ENCODE measurements around the gene GPR32.
A peak's percentile ranks its signal among the peaks of the same experiment; 100 is the strongest.
"Not testable (repeated sequence)": the region's sequence is repeated elsewhere in the genome, so short reads cannot be mapped to it uniquely, and the experiment has no call there.

Gene GPR32

DNA sequence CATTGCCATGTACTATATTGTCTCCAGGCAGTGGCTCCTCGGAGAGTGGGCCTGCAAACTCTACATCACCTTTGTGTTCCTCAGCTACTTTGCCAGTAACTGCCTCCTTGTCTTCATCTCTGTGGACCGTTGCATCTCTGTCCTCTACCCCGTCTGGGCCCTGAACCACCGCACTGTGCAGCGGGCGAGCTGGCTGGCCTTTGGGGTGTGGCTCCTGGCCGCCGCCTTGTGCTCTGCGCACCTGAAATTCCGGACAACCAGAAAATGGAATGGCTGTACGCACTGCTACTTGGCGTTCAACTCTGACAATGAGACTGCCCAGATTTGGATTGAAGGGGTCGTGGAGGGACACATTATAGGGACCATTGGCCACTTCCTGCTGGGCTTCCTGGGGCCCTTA, 624 bp downstream of the GPR32 start:
- H3K27ac ChIP-seq (ENCODE audit: low read depth, low read length), result no peak overlapping the region

GRCh38 chr19:50772476-50772875, 2.2 kb downstream of the GPR32 start:
- no peak overlapping the region for H3K27ac ChIP-seq (ENCODE audit: low read depth, low read length)
- H3K4me1 ChIP-seq (ENCODE audit: control insufficient read depth, insufficient read depth, low read length), result peaks cover under 1% of the 10 kb centered on the region; the same call in 1 of the 2 replicates
- no peak overlapping the region for H3K9ac ChIP-seq (ENCODE audit: low read length)
- H3K4me3 ChIP-seq (ENCODE audit: low read depth, low read length), result no peak overlapping the region
- H3K27me3 ChIP-seq (ENCODE audit: control insufficient read depth, insufficient read depth, low read length), result peaks cover 13% of the 10 kb centered on the region
- no peaks in the 10 kb centered on the region for H3K36me3 ChIP-seq (ENCODE audit: control insufficient read depth, insufficient read depth, low read length)
- peaks cover 3% of the 10 kb centered on the region; the same call in 1 of the 2 replicates for H3K9me3 ChIP-seq (ENCODE audit: control insufficient read depth, insufficient read depth, low read depth, low read length)

More for the DNA sequence above, 624 bp downstream of the GPR32 start:
- H3K36me3 ChIP-seq (ENCODE audit: control insufficient read depth, insufficient read depth, low read length), result no peaks in the 10 kb centered on the region
- H3K27me3 ChIP-seq (ENCODE audit: control insufficient read depth, insufficient read depth, low read length), result peaks cover 4% of the 10 kb centered on the region; the same call in 1 of the 2 replicates
- H3K9ac ChIP-seq (ENCODE audit: low read length), result no peak overlapping the region
- H3K4me1 ChIP-seq (ENCODE audit: control insufficient read depth, insufficient read depth, low read length), result no peaks in the 10 kb centered on the region
- H3K9me3 ChIP-seq (ENCODE audit: control insufficient read depth, insufficient read depth, low read depth, low read length), result peaks cover 3% of the 10 kb centered on the region; the same call in 1 of the 2 replicates
- H3K4me3 ChIP-seq (ENCODE audit: low read depth, low read length), result no peak overlapping the region

DNA sequence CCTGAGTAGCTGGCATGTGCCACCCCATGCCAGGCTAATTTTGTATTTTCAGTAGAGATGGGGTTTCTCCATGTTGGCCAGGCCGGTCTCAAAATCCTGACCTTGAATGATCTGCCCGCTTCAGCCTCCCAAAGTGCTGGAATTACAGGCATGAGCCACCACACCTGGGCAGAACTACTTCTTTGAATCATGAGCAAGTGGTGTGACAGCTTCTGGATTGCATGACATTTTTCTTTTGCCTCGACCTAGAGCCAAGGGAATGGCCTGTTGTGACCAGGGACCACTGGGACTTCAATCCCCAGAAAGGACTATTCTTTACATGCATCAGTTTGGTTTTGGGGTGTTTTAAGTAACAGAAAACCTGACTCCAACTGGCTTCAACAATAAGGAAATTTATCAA, 2.6 kb downstream of the GPR32 start:
- H3K36me3 ChIP-seq (ENCODE audit: control insufficient read depth, insufficient read depth, low read length); H3K9ac ChIP-seq (ENCODE audit: low read length); H3K4me3 ChIP-seq (ENCODE audit: low read depth, low read length); H3K27ac ChIP-seq (ENCODE audit: low read depth, low read length); H3K4me1 ChIP-seq (ENCODE audit: control insufficient read depth, insufficient read depth, low read length); H3K9me3 ChIP-seq (ENCODE audit: control insufficient read depth, insufficient read depth, low read depth, low read length): not testable (repeated sequence)
- peaks cover 17% of the 10 kb centered on the region for H3K27me3 ChIP-seq (ENCODE audit: control insufficient read depth, insufficient read depth, low read length)

- not testable (repeated sequence) for H3K36me3 ChIP-seq (ENCODE audit: control insufficient read depth, insufficient read depth, low read length); H3K4me1 ChIP-seq (ENCODE audit: control insufficient read depth, insufficient read depth, low read length); H3K9ac ChIP-seq (ENCODE audit: low read length); H3K9me3 ChIP-seq (ENCODE audit: control insufficient read depth, insufficient read depth, low read depth, low read length); H3K4me3 ChIP-seq (ENCODE audit: low read depth, low read length); H3K27ac ChIP-seq (ENCODE audit: low read depth, low read length)
- peaks cover 23% of the 10 kb centered on the region for H3K27me3 ChIP-seq (ENCODE audit: control insufficient read depth, insufficient read depth, low read length)
Measured at GRCh38 chr19:50773454-50773853, 3.2 kb downstream of the GPR32 start.

DNA sequence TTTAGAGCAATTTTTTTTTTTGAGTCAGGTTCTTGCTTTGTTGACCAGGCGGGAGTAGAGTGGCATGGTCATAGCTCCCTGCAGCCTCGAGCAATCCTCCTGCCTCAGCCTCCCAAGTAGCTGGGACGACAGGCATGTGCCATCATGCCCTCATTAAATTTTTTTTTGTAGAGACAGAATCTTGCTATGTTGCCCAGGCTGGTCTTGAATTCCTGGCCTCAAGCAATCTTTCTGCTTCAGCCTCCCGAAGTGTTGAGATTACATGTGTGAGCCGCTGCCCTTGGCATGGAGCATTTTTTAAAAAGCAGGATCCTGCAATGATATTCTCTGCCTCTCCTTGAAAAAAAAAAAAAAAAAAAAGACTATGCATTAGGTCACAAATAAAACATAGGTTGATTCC, 5.9 kb downstream of the GPR32 start:
- H3K9me3 ChIP-seq (ENCODE audit: control insufficient read depth, insufficient read depth, low read depth, low read length), result peaks cover 3% of the 10 kb centered on the region; the same call in 1 of the 2 replicates
- H3K9ac ChIP-seq (ENCODE audit: low read length), result no peak overlapping the region
- no peaks in the 10 kb centered on the region for H3K36me3 ChIP-seq (ENCODE audit: control insufficient read depth, insufficient read depth, low read length)
- peaks cover 49% of the 10 kb centered on the region for H3K27me3 ChIP-seq (ENCODE audit: control insufficient read depth, insufficient read depth, low read length)
- no peak overlapping the region for H3K27ac ChIP-seq (ENCODE audit: low read depth, low read length)
- H3K4me1 ChIP-seq (ENCODE audit: control insufficient read depth, insufficient read depth, low read length), result peaks cover 10% of the 10 kb centered on the region
- H3K4me3 ChIP-seq (ENCODE audit: low read depth, low read length), result no peak overlapping the region

GRCh38 chr19:50777261-50777660, 7.0 kb downstream of the GPR32 start:
- Histone ChIP-seq H3K36me3 (ENCODE audit: control insufficient read depth, insufficient read depth, low read length) (no peaks in the 10 kb centered on the region), H3K9me3 (ENCODE audit: control insufficient read depth, insufficient read depth, low read depth, low read length) (peaks cover 3% of the 10 kb centered on the region; the same call in 1 of the 2 replicates), H3K27me3 (ENCODE audit: control insufficient read depth, insufficient read depth, low read length) (peaks cover 50% of the 10 kb centered on the region), H3K9ac (ENCODE audit: low read length) (no peak overlapping the region), H3K27ac (ENCODE audit: low read depth, low read length) (no peak overlapping the region), H3K4me1 (ENCODE audit: control insufficient read depth, insufficient read depth, low read length) (peaks cover 10% of the 10 kb centered on the region), H3K4me3 (ENCODE audit: low read depth, low read length) (peak overlapping the region; percentile 31; the same call in 1 of the 2 replicates)

GRCh38 chr19:50777830-50778303, 7.6 kb downstream of the GPR32 start:
- H3K27me3 ChIP-seq (ENCODE audit: control insufficient read depth, insufficient read depth, low read length), result peaks cover 55% of the 10 kb centered on the region
- H3K36me3 ChIP-seq (ENCODE audit: control insufficient read depth, insufficient read depth, low read length), result no peaks in the 10 kb centered on the region
- peak overlapping the region; percentile 35 for H3K9ac ChIP-seq (ENCODE audit: low read length)
- H3K4me1 ChIP-seq (ENCODE audit: control insufficient read depth, insufficient read depth, low read length), result peaks cover 10% of the 10 kb centered on the region
- H3K27ac ChIP-seq (ENCODE audit: low read depth, low read length), result no peak overlapping the region
- H3K9me3 ChIP-seq (ENCODE audit: control insufficient read depth, insufficient read depth, low read depth, low read length), result no peaks in the 10 kb centered on the region
- peak overlapping the region; percentile 31 for H3K4me3 ChIP-seq (ENCODE audit: low read depth, low read length)

- Histone ChIP-seq H3K27ac (ENCODE audit: low read depth, low read length) (no peak overlapping the region), H3K27me3 (ENCODE audit: control insufficient read depth, insufficient read depth, low read length) (peaks cover 55% of the 10 kb centered on the region), H3K4me1 (ENCODE audit: control insufficient read depth, insufficient read depth, low read length) (peaks cover 15% of the 10 kb centered on the region), H3K9me3 (ENCODE audit: control insufficient read depth, insufficient read depth, low read depth, low read length) (no peaks in the 10 kb centered on the region), H3K4me3 (ENCODE audit: low read depth, low read length) (peak overlapping the region; percentile 17; the same call in 1 of the 2 replicates), H3K36me3 (ENCODE audit: control insufficient read depth, insufficient read depth, low read length) (no peaks in the 10 kb centered on the region), H3K9ac (ENCODE audit: low read length) (no peak overlapping the region)
Measured at GRCh38 chr19:50778906-50779430, 8.7 kb downstream of the GPR32 start.

- peaks cover 55% of the 10 kb centered on the region for H3K27me3 ChIP-seq (ENCODE audit: control insufficient read depth, insufficient read depth, low read length)
- H3K4me3 ChIP-seq (ENCODE audit: low read depth, low read length), result no peak overlapping the region
- H3K9me3 ChIP-seq (ENCODE audit: control insufficient read depth, insufficient read depth, low read depth, low read length), result no peaks in the 10 kb centered on the region
- H3K36me3 ChIP-seq (ENCODE audit: control insufficient read depth, insufficient read depth, low read length), result no peaks in the 10 kb centered on the region
- H3K27ac ChIP-seq (ENCODE audit: low read depth, low read length), result no peak overlapping the region
- H3K9ac ChIP-seq (ENCODE audit: low read length), result no peak overlapping the region
- H3K4me1 ChIP-seq (ENCODE audit: control insufficient read depth, insufficient read depth, low read length), result peaks cover 15% of the 10 kb centered on the region
Measured at GRCh38 chr19:50779504-50780457, 9.5 kb downstream of the GPR32 start.

DNA sequence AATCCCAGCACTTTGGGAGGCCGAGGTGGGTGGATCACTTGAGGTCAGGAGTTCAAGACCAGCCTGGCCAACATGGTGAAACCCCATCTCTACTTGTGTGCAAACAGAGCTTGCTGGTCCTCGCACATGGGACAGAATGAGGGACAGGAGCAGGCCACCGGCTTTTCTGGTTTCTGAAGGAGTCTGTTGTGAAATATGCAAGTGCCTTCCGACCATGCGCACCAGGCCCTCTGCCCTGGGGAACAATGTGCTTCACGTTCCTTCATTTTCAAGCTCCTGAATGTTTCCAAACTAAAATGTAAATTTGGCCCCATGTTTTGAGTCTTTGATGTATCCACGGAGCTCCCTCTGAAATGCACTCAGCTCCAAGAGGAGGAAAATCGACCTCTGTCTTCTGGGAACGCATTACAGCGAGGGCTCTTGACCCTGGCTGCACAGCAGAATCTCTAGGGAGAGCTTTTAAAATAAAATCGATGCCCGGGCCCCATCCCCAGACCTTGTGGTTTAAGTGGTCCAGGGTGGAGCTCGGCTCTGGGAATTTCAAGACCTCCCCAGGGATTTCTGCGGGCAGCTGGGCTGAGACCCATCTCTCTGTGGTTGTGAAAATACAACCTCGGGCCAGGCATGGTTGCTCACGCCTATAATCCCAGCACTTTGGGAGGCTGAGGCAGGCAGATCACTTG, 10.6 kb downstream of the GPR32 start:
- Histone ChIP-seq H3K27me3 (ENCODE audit: control insufficient read depth, insufficient read depth, low read length) (peaks cover 50% of the 10 kb centered on the region), H3K4me1 (ENCODE audit: control insufficient read depth, insufficient read depth, low read length) (peaks cover 15% of the 10 kb centered on the region)

GRCh38 chr19:50783848-50784152, 13.5 kb downstream of the GPR32 start:
- not testable (repeated sequence) for H3K27ac ChIP-seq (ENCODE audit: low read depth, low read length); H3K9ac ChIP-seq (ENCODE audit: low read length); H3K36me3 ChIP-seq (ENCODE audit: control insufficient read depth, insufficient read depth, low read length); H3K9me3 ChIP-seq (ENCODE audit: control insufficient read depth, insufficient read depth, low read depth, low read length); H3K4me3 ChIP-seq (ENCODE audit: low read depth, low read length)
- Histone ChIP-seq H3K4me1 (ENCODE audit: control insufficient read depth, insufficient read depth, low read length) (peaks cover 11% of the 10 kb centered on the region; the same call in 1 of the 2 replicates), H3K27me3 (ENCODE audit: control insufficient read depth, insufficient read depth, low read length) (peaks cover 28% of the 10 kb centered on the region)

More for the DNA sequence above, 10.6 kb downstream of the GPR32 start:
- Histone ChIP-seq H3K4me3 (ENCODE audit: low read depth, low read length) (no peak overlapping the region), H3K36me3 (ENCODE audit: control insufficient read depth, insufficient read depth, low read length) (no peaks in the 10 kb centered on the region), H3K27ac (ENCODE audit: low read depth, low read length) (no peak overlapping the region), H3K9me3 (ENCODE audit: control insufficient read depth, insufficient read depth, low read depth, low read length) (no peaks in the 10 kb centered on the region), H3K9ac (ENCODE audit: low read length) (no peak overlapping the region)
